Colon (tissue), 2 donors: ENCODE results near the gene PLEKHH2.
A peak's percentile ranks its signal among the peaks of the same experiment; 100 is the strongest.

Experiments used
- FAIRE-seq: peaks from 2 replicates; lab custom pipeline; 2012; peaks lifted over from hg19 to GRCh38; lab: Jason Lieb, UNC
- donor health status: control.
- donor health status: control.

The PLEKHH2 gene

DNA sequence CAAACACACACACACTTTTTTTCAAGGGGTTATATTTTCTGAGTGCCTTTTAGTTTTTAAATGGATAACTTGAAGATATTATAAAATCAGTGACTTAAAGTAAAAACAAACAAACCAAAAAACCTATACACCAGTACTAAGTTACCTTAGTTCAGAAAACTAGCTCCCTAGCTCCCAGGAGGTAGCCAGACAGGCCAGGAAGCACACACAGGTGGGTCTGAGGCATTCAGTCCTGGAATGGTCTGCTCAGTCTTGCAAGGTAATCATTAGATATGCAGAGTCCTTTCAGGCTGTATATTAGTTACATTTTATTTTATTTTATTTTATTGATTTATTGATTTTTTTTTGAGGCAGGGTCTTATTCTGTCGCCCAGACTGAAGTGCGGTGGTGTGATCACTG, 126.0 kb downstream of the PLEKHH2 start:
- no peak for FAIRE-seq

- no peak for FAIRE-seq
Measured at GRCh38 chr2:43764086-43764705, 127.1 kb downstream of the PLEKHH2 start.

GRCh38 chr2:43766006-43766405, 128.9 kb downstream of the PLEKHH2 start:
- no peak for FAIRE-seq

DNA sequence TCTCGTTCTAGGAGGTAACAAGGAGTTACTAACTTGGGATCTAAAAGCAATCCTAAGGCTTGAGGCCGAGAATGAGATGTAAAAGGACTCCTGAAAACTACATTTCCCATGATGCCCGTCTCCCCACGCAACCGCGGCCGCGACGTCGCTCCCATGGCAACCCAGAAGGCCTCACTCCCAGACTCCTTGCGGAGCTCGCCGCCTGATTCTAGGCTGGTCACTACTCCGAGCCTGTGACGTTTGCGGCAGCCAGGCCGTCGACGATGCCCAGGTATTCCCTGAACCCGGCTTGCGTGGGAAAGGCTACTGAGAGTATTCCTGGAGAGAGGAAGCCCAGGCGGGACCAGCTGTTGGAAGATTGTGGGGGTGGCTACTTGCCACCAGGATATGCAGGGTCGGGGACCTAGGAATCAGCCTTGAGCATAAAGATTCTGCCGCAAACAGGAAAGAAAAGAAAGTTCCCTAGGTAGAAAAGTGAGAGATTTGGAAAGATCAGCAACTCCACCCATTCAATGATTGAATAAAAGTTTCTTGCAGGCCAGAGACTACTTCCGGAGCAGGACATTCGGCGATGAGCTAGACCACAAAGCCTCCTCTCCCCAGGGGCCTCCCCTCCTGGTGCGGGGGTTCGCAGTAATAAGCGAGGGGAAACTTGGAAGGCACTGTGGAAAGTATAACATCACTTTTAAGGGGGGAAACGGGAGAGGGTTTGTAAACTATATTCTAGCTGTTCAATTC, 137.0 kb downstream of the PLEKHH2 start, which contains the start of gene DYNC2LI1:
TSS of gene DYNC2LI1 (plus strand) at position 164 of the 738 bp plus-strand sequence. CDS start at position 264, 100 bp downstream.
- FAIRE-seq, result no peak

DNA sequence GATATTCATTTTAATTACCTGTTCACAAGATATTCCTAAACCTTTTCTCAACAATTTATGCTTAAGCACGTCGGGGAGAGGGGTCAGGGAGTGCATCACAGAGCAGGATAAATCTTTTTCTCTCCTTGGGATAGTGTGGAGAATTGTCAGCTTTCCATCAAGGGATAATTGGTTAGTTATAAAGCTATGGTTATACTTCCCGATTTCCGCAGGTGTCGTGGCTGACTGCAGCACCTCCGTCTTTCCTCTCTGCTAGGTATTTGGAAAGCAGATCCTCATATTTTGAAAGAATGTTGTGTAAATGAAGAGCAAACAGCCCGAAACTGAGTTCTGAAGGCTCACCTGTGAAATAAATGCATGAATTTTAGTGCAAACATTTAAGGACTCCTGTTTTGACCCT, 137.6 kb downstream of the PLEKHH2 start:
- FAIRE-seq, result no peak

GRCh38 chr2:43776324-43776723, 139.3 kb downstream of the PLEKHH2 start:
- no peak for FAIRE-seq

DNA sequence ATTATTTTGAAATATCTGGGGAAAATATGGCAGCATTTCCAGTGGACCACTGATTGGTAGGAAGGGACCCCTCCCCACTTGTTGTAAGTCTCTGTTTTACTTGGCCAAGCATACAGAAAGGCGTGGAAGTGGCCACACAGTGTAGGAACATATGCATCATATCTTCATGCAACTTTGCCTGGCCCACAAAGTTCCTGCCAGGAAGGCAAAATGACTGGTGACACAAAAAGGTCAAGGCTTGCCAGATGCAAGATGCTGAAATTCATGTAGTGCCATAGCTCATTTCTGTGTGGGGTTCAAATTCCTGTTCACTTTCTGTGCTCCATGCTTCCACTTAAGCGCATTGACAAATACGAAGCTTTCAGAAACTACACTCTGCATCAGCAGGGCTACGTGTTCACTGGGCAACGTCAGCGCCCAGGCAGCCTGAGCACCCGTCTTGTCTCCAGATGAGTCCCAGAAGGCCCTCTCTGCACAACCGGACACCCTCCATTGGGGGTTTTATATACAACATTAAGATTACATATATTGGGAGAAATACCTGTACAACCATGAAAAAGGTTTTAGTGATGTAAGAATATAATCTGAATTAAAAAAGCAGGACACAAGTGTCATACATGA, 140.4 kb downstream of the PLEKHH2 start:
- FAIRE-seq, result no peak

DNA sequence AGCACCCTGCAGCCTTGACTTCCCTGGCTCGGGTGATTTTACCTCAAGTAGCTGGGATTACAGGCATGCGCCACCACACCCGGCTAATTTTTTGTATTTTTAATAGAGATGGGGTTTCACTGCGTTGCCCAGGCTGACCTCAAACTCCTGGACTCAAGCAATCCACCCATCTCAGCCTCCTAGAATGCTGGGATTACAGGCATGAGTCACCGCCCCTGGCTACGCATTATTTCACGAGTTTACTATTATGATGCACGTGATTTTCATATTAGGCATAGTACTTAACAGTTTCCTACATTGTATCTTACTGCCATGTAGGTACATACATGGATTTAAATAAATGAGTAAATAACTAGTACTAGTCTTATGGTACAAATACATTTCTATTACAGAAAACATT, 141.2 kb downstream of the PLEKHH2 start:
- FAIRE-seq, result no peak

- FAIRE-seq, result no peak
Measured at GRCh38 chr2:43787895-43788294, 150.8 kb downstream of the PLEKHH2 start.

- FAIRE-seq, result no peak
Measured at GRCh38 chr2:43788646-43789045, 151.6 kb downstream of the PLEKHH2 start.

- no peak for FAIRE-seq
Measured at GRCh38 chr2:43790147-43790546, 153.1 kb downstream of the PLEKHH2 start.

GRCh38 chr2:43791035-43791765, 154.1 kb downstream of the PLEKHH2 start:
- FAIRE-seq, result no peak

DNA sequence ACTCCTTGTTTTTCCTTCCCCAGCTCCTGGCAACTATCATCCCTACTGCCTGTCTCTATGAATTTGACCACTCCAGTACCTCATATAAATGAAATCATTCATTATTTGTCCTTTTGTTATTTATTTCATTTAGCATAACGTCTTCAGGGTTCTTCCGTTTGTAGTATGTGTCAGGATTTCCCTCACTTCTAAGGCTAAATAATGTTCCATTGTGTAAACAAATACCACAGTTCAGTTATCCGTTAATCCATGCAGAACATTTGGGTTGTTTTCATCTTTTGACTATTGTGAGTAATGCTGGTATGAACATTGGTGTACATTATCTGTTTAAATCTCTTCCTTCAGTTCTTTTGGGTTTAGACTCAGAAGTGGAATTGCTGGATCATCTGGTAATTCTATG, 155.6 kb downstream of the PLEKHH2 start:
- FAIRE-seq, result no peak

DNA sequence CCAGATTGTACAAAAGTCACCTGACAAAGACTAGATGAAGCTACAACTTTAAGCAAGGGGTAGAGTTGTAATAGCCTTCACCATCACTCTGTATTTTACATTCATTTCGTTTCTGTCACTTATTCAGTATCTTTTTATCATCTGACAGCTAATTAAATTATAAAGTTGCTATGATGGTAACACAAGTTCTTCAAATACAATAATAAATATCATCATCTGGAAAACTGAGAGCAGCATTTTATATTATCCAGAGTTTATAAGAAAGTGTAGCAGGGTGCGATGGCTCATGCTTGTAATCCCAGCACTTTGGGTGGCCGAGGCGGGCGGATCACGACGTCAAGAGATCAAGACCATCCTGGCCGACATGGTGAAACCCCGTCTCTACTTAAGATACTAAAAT, 157.9 kb downstream of the PLEKHH2 start:
- no peak for FAIRE-seq

- no peak for FAIRE-seq
Measured at GRCh38 chr2:43796206-43796605, 159.1 kb downstream of the PLEKHH2 start.

GRCh38 chr2:43798300-43798699, 161.2 kb downstream of the PLEKHH2 start:
- peak; percentile 28 for FAIRE-seq

GRCh38 chr2:43800894-43801293, 163.8 kb downstream of the PLEKHH2 start:
- FAIRE-seq, result peak; percentile 64

- no peak for FAIRE-seq
Measured at GRCh38 chr2:43802135-43802534, 165.1 kb downstream of the PLEKHH2 start.

DNA sequence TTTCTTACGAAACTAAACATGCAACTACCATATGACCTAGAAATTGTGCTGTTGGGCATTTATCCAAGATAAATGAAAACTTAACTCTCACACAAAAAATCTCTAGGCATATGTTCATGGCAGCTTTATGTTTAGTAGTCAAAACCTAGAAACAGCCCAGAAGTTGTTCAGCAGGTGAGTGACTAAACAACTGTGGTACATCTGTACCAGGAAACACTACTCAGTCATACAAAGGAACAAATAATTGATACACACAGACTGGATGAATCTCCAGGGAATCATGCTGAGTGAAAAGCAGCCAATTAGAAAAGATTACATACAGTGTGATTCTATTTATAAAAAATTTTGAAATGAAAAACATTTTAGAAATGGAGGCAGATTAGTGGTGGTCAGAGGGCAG, 166.1 kb downstream of the PLEKHH2 start:
- FAIRE-seq, result no peak

DNA sequence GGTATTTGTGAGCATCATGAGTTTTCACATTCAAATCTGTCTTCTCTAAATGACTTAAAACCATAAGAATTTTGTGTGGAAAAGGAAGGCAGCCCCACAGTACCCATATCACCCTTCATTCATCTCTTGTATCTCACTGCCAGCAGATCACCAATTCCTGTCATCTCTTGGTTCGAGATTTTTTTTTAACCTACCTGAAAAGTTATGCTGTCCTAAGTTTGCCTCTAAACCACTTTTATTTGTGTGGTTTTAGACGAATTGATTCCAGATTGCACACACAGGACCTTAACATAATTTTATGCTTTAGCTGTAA, 169.6 kb downstream of the PLEKHH2 start:
- no peak for FAIRE-seq

- FAIRE-seq, result no peak
Measured at GRCh38 chr2:43810452-43810851, 173.4 kb downstream of the PLEKHH2 start.

GRCh38 chr2:43810888-43811287, 173.8 kb downstream of the PLEKHH2 start:
- peak; percentile 14 for FAIRE-seq

DNA sequence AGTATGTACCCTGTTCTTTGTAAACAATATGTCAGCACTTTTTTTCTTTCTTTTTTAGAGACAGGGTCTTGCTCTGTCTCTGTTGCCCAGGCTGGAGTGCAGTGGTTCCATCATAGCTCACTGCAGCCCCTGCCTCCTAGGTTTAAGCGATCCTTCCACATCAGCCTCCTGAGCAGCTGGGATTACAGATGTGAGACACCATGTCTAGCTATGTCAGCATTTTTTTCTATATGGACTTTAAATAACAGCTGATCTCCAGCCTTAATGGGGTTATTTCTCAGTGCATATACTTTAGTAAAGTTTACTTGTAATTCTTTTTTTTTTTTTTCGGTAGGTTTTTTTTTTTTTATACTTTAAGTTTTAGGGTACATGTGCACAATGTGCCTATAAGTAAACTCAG, 174.9 kb downstream of the PLEKHH2 start:
- no peak for FAIRE-seq
